Right lobe of liver (tissue), 6 donors: ENCODE measurements around the gene EMP1. TPM values are rescaled to one million over a fixed set of nuclear protein-coding genes. Genes with fewer than 3 reads are reported as not detected.

Experiments
- ATAC-seq, 4 donors: fragments of 200-7000 bp; cut with Tn5 transposase; one replicate each; pipeline ENCODE4 v1.9.1; 2020; ENCODE audit warnings: mild to moderate bottlenecking in 4 of 4, moderate library complexity in 4 of 4
- DNase-seq, 3 donors: peaks; one replicate each; pipeline ENCODE4 v3.0.0-alpha.2; 2020
- H3K27ac ChIP-seq, 3 donors: fragments of 200-600 bp; one replicate each; pipeline ENCODE4 v1.8.0; 2022
- H3K27me3 ChIP-seq, 2 donors: fragments of 200-600 bp; one replicate each; pipeline ENCODE4 v1.8.0; 2022
- H3K36me3 ChIP-seq, 4 donors: fragments of 200-600 bp; sonication (generic) in 1 of 4; one replicate each; pipeline versions ENCODE4 v1.5.1 to v1.8.0; 2017 to 2022; ENCODE audit warnings: control low read depth in 1 of 4
- H3K4me1 ChIP-seq, 4 donors: fragments of 200-600 bp; sonication (generic) in 1 of 4; one replicate each; pipeline versions ENCODE4 v1.5.1 to v1.8.0; 2017 to 2022; ENCODE audit warnings: control low read depth in 1 of 4
- H3K4me3 ChIP-seq, 3 donors: fragments of 200-600 bp; one replicate each; pipeline ENCODE4 v1.8.0; 2022
- H3K9me3 ChIP-seq, 4 donors: fragments of 200-600 bp; sonication (generic) in 1 of 4; one replicate each; pipeline versions ENCODE4 v1.5.1 to v1.8.0; 2017 to 2022; ENCODE audit warnings: control low read depth in 1 of 4
- CTCF ChIP-seq, 4 donors: fragments of 200-600 bp in 3 of 4; fragments of 450-650 bp in 1 of 4; IDR thresholded peaks; one replicate each; pipeline versions ENCODE4 v1.5.1 to v1.8.0; 2016 to 2022; ENCODE audit warnings: antibody characterized with exemption in 4 of 4, mild to moderate bottlenecking in 2 of 4
- POLR2A ChIP-seq: fragments of 450-650 bp; IDR thresholded peaks from one replicate; pipeline ENCODE4 v1.6.1; 2017; ENCODE audit warnings: antibody characterized with exemption, mild to moderate bottlenecking
- WGBS: methylation state at CpG from one replicate; pipeline ENCODE4 v1.1.6; 2018; ENCODE audit warnings: low coverage, low lambda C conversion rate; ENCODE audit not compliant: insufficient coverage; ENCODE audit errors: missing lambda C conversion rate; 5-methylcytosine and 5-hydroxymethylcytosine counted together
- intact Hi-C, 2 donors: fragments of 100-400 bp; cut with DNase I; formaldehyde crosslinking; loops; one replicate each; pipeline versions ENCODE4 v1.11.2 to v1.14.1; 2022
- total RNA-seq, 6 experiments: library from RNA; depleted of rRNA in 2 of 6; stranded (reverse); fragments of >200 nt in 2 of 6; fragmentation: NEBNext Ultra II Directional in 3 of 6; extraction: Animal tissue kit (Norgen Biotek cat#: 25700) in 3 of 6; gene quantifications; one replicate each; pipeline versions ENCODE4 v1.1.0 to v1.2.4, GENCODE V29; 2016 to 2023
- donor health status: DM: no; HTN: yes; CAD: no.
- donor health status: DM: no; HTN: no; CAD: no.
- donor health status: DM: no; HTN: no; CAD: no.
- donor health status: DM: no; HTN: yes; CAD: no.
- donor health status: DM: no; HTN: yes; CAD: no.

EMP1 gene
- total RNA-seq, 6 experiments from 2014 or later: 3.1 to 25.0 (median 14.5) TPM

GRCh38 chr12:13152281-13152680 is 44.2 kb upstream of the EMP1 start:
- Histone ChIP-seq H3K27ac (no peak overlapping the region), H3K4me3 (no peak overlapping the region), H3K4me1 (no peaks in the 10 kb centered on the region), H3K27me3 (no peaks in the 10 kb centered on the region), H3K36me3 (no peaks in the 10 kb centered on the region), H3K9me3 (no peaks in the 10 kb centered on the region)
- 100% methylated on average over 1 of the region's 1 CpG for WGBS
- no peak for ATAC-seq
- intact Hi-C loops: no loop called here
- DNase-seq: no peak
- no peak for TF ChIP-seq POLR2A
- TF ChIP-seq CTCF (IDR thresholded peaks at IDR 0.05): no peak

- 81% methylated on average over 6 of the region's 6 CpGs for WGBS
- H3K27me3 ChIP-seq: no peaks in the 10 kb centered on the region
- H3K36me3 ChIP-seq: no peaks in the 10 kb centered on the region
- H3K9me3 ChIP-seq: no peaks in the 10 kb centered on the region
- no peak for DNase-seq
- no peak overlapping the region for H3K4me3 ChIP-seq
- TF ChIP-seq POLR2A: no peak
- no peak for TF ChIP-seq CTCF (IDR thresholded peaks at IDR 0.05)
- H3K27ac ChIP-seq: no peak overlapping the region
- intact Hi-C loops: no loop called here
- ATAC-seq: no peak
- H3K4me1 ChIP-seq: no peaks in the 10 kb centered on the region
Observed at GRCh38 chr12:13152756-13153155, 43.8 kb upstream of the EMP1 start.

- no peak for ATAC-seq
- Histone ChIP-seq H3K9me3 (no peaks in the 10 kb centered on the region), H3K27me3 (no peaks in the 10 kb centered on the region), H3K36me3 (no peaks in the 10 kb centered on the region), H3K4me3 (no peak overlapping the region), H3K27ac (no peak overlapping the region), H3K4me1 (no peaks in the 10 kb centered on the region)
- intact Hi-C loops: no loop called here
- DNase-seq: no peak
- WGBS: 69% methylated on average over 2 of the region's 7 CpGs
- TF ChIP-seq POLR2A (no peak), CTCF (IDR thresholded peaks at IDR 0.05) (no peak)
Observed at GRCh38 chr12:13153180-13153579, 43.3 kb upstream of the EMP1 start.

GRCh38 chr12:13154027-13154538 is 42.4 kb upstream of the EMP1 start:
- Histone ChIP-seq H3K4me1 (no peaks in the 10 kb centered on the region), H3K36me3 (no peaks in the 10 kb centered on the region), H3K27me3 (no peaks in the 10 kb centered on the region), H3K4me3 (no peak overlapping the region), H3K9me3 (no peaks in the 10 kb centered on the region), H3K27ac (no peak overlapping the region)
- intact Hi-C loops: no loop called here
- DNase-seq (no peak), ATAC-seq (no peak)
- no peak for TF ChIP-seq CTCF (IDR thresholded peaks at IDR 0.05)
- no peak for TF ChIP-seq POLR2A
- 26% methylated on average over 3 of the region's 3 CpGs for WGBS

GRCh38 chr12:13154831-13155230 is 41.7 kb upstream of the EMP1 start:
- no peak for ATAC-seq
- no peak overlapping the region for H3K4me3 ChIP-seq
- H3K36me3 ChIP-seq: no peaks in the 10 kb centered on the region
- H3K9me3 ChIP-seq: no peaks in the 10 kb centered on the region
- H3K27ac ChIP-seq: no peak overlapping the region
- DNase-seq: no peak
- intact Hi-C loops: no loop called here
- H3K27me3 ChIP-seq: no peaks in the 10 kb centered on the region
- TF ChIP-seq CTCF (IDR thresholded peaks at IDR 0.05) (no peak), POLR2A (no peak)
- no peaks in the 10 kb centered on the region for H3K4me1 ChIP-seq
